Liver (tissue), 9 donors: Measurements from ENCODE around the gene TRPM2. TPM values are rescaled to one million over a fixed set of nuclear protein-coding genes. Genes with fewer than 3 reads are reported as not detected.

Experiments used
- DNase-seq: peaks from one replicate; pipeline ENCODE4 v3.0.0-alpha.2; 2017; ENCODE audit warnings: low spot score
- H3K27ac ChIP-seq, 2 donors: one replicate each; pipeline ENCODE4 v1.7.0; 2013; ENCODE audit warnings: inconsistent platforms in 2 of 2, low read length in 2 of 2, control low read depth in 1 of 2, low read depth in 1 of 2, mild to moderate bottlenecking in 1 of 2
- H3K27me3 ChIP-seq, 4 donors: one replicate each; pipeline versions ENCODE4 v1.6.1 to v1.7.0; 2013; ENCODE audit warnings: low read length in 3 of 4, inconsistent platforms in 1 of 4, mild to moderate bottlenecking in 1 of 4, moderate library complexity in 1 of 4; ENCODE audit not compliant: control insufficient read depth in 4 of 4, insufficient read depth in 4 of 4
- H3K36me3 ChIP-seq, 4 donors: one replicate each; pipeline versions ENCODE4 v1.6.1 to v1.7.0; 2013; ENCODE audit warnings: low read length in 3 of 4, mild to moderate bottlenecking in 3 of 4, low read depth in 1 of 4, moderate library complexity in 1 of 4; ENCODE audit not compliant: control insufficient read depth in 4 of 4, insufficient read depth in 3 of 4
- H3K4me1 ChIP-seq, 4 donors: one replicate each; pipeline versions ENCODE4 v1.6.1 to v1.7.0; 2013; ENCODE audit warnings: low read length in 3 of 4, mild to moderate bottlenecking in 3 of 4, moderate library complexity in 1 of 4; ENCODE audit not compliant: control insufficient read depth in 4 of 4, insufficient read depth in 4 of 4
- H3K4me3 ChIP-seq, 3 donors: one replicate each; pipeline versions ENCODE4 v1.6.1 to v1.7.0; 2013; ENCODE audit warnings: low read length in 3 of 3, control low read depth in 1 of 3, low read depth in 1 of 3, mild to moderate bottlenecking in 1 of 3
- H3K9ac ChIP-seq, 2 donors: one replicate each; pipeline ENCODE4 v1.7.0; 2013; ENCODE audit warnings: low read length in 2 of 2, mild to moderate bottlenecking in 2 of 2, moderate library complexity in 2 of 2, control low read depth in 1 of 2, low read depth in 1 of 2
- H3K9me3 ChIP-seq, 4 donors: one replicate each; pipeline versions ENCODE4 v1.6.1 to v1.7.0; 2013; ENCODE audit warnings: low read length in 3 of 4; ENCODE audit not compliant: control insufficient read depth in 4 of 4
- EGR1 ChIP-seq, 2 donors: IDR thresholded peaks; 2 replicates each; pipeline ENCODE4 v1.6.1; 2016 to 2018; ENCODE audit warnings: antibody characterized with exemption in 2 of 2, low read depth in 2 of 2
- FOXA2 ChIP-seq: IDR thresholded peaks from 2 replicates; pipeline ENCODE4 v1.6.1; 2016; ENCODE audit warnings: antibody characterized with exemption
- GABPA ChIP-seq, 2 donors: IDR thresholded peaks in 1 of 2; conservative IDR thresholded peaks in 1 of 2; 2 replicates each; pipeline ENCODE4 v1.6.1; 2016; ENCODE audit warnings: antibody characterized with exemption in 2 of 2, mild to moderate bottlenecking in 1 of 2, moderate library complexity in 1 of 2
- HNF4A ChIP-seq, 2 donors: conservative IDR thresholded peaks; 2 replicates each; pipeline ENCODE4 v1.6.1; 2016; ENCODE audit warnings: antibody characterized with exemption in 2 of 2, mild to moderate bottlenecking in 2 of 2
- HNF4G ChIP-seq: IDR thresholded peaks from 2 replicates; pipeline ENCODE4 v1.6.1; 2016; ENCODE audit warnings: antibody characterized with exemption
- JUND ChIP-seq, 2 donors: IDR thresholded peaks; 2 replicates each; pipeline ENCODE4 v1.6.1; 2016; ENCODE audit warnings: antibody characterized with exemption in 2 of 2
- NR2F2 ChIP-seq: IDR thresholded peaks from 2 replicates; pipeline ENCODE4 v1.6.1; 2016; ENCODE audit warnings: antibody characterized with exemption
- RAD21 ChIP-seq, 2 donors: IDR thresholded peaks; 2 replicates each; pipeline ENCODE4 v1.6.1; 2016; ENCODE audit warnings: antibody characterized with exemption in 2 of 2, mild to moderate bottlenecking in 2 of 2
- SP1 ChIP-seq: IDR thresholded peaks from 2 replicates; pipeline ENCODE4 v1.6.1; 2018; ENCODE audit warnings: antibody characterized with exemption, mild to moderate bottlenecking
- TAF1 ChIP-seq: conservative IDR thresholded peaks from 2 replicates; pipeline ENCODE4 v1.6.1; 2016; ENCODE audit warnings: antibody characterized with exemption, mild to moderate bottlenecking
- YY1 ChIP-seq: IDR thresholded peaks from 2 replicates; pipeline ENCODE4 v1.6.1; 2016; ENCODE audit warnings: antibody characterized with exemption, mild to moderate bottlenecking
- WGBS: extraction: QIAGEN DNeasy Blood & Tissue Kit; methylation state at CpG from one replicate; pipeline ENCODE4 v1.1.7; 2013; 5-methylcytosine and 5-hydroxymethylcytosine counted together
- polyA plus RNA-seq, 2 donors: library from polyadenylated mRNA; stranded (reverse) in 1 of 2; unstranded in 1 of 2; fragments of 200-250 nt in 1 of 2; fragments of >200 nt in 1 of 2; fragmentation: Nextera tagmentation in 1 of 2; extraction: Ambion mirVana in 1 of 2; gene quantifications; one replicate each; pipeline versions ENCODE4 v1.2.1 to v1.2.3, GENCODE V29; 2013 to 2015
- total RNA-seq, 2 donors: library from RNA; depleted of rRNA; stranded (reverse); fragments of >200 nt; gene quantifications; one replicate each; pipeline ENCODE4 v1.2.3, GENCODE V29; 2014
- TF ChIP-seq, protein P1 (sequence below): IDR thresholded peaks from 2 replicates; pipeline ENCODE4 v1.6.1; 2016; ENCODE audit warnings: antibody characterized with exemption, mild to moderate bottlenecking
- TF ChIP-seq, protein P2 (sequence below): IDR thresholded peaks from 2 replicates; pipeline ENCODE4 v1.6.1; 2016; ENCODE audit warnings: antibody characterized with exemption
- TF ChIP-seq, protein P3 (sequence below): IDR thresholded peaks from 2 replicates; pipeline ENCODE4 v1.6.1; 2016; ENCODE audit warnings: antibody characterized with exemption
- TF ChIP-seq, protein P4 (sequence below): fragments of 150-350 bp; IDR thresholded peaks from 2 replicates; pipeline ENCODE4 v1.5.1; 2017; ENCODE audit warnings: improper control_type of control experiment, low read depth, low read length; ENCODE audit not compliant: missing input control
- donor health status: healthy.
- donor health status: healthy.
- donor health status: healthy.
- donor health status: healthy.
- donor health status: healthy.

The TRPM2 gene
- total and polyA plus RNA-seq, 4 donors = 0.43 to 1.3 (median 0.63) TPM

DNA sequence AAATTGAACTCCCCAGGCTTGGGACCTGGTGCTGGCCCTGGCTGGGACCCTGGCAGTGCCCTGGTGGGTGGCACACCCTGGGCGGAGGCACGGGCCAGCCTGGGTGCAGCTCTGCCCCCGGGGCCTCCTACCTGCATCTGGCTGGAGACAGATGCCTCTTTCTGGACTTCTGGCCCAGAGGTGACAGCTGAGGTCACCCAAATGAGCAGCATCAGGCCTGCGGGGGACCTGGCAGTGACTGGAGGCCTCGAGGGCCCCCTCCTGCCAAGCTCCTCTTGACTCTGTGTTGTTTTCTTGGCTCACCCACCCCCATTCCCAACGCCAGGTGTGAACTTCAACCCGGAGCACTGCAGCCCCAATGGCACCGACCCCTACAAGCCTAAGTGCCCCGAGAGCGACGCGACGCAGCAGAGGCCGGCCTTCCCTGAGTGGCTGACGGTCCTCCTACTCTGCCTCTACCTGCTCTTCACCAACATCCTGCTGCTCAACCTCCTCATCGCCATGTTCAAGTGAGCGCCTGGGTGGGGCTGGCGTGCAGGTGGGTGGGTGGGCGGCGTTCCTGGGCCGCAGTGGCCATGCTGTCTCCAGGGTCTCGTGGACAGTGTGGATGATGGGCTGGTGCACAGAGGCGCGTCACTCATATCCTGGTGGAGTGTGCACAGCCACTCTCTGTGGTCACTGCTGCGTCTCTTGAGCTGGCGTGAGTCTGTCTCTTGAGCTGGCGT, 60.3 kb downstream of the TRPM2 start:
- no peak for TF ChIP-seq GABPA (IDR thresholded peaks at IDR 0.05 in 1 of 2, conservative IDR thresholded peaks at IDR 0.05 in 1 of 2)
- TF ChIP-seq NR2F2 = no peak
- TF ChIP-seq YY1 = no peak
- TF ChIP-seq, protein P1, sequence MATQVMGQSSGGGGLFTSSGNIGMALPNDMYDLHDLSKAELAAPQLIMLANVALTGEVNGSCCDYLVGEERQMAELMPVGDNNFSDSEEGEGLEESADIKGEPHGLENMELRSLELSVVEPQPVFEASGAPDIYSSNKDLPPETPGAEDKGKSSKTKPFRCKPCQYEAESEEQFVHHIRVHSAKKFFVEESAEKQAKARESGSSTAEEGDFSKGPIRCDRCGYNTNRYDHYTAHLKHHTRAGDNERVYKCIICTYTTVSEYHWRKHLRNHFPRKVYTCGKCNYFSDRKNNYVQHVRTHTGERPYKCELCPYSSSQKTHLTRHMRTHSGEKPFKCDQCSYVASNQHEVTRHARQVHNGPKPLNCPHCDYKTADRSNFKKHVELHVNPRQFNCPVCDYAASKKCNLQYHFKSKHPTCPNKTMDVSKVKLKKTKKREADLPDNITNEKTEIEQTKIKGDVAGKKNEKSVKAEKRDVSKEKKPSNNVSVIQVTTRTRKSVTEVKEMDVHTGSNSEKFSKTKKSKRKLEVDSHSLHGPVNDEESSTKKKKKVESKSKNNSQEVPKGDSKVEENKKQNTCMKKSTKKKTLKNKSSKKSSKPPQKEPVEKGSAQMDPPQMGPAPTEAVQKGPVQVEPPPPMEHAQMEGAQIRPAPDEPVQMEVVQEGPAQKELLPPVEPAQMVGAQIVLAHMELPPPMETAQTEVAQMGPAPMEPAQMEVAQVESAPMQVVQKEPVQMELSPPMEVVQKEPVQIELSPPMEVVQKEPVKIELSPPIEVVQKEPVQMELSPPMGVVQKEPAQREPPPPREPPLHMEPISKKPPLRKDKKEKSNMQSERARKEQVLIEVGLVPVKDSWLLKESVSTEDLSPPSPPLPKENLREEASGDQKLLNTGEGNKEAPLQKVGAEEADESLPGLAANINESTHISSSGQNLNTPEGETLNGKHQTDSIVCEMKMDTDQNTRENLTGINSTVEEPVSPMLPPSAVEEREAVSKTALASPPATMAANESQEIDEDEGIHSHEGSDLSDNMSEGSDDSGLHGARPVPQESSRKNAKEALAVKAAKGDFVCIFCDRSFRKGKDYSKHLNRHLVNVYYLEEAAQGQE = no peak
- TF ChIP-seq, protein P2, sequence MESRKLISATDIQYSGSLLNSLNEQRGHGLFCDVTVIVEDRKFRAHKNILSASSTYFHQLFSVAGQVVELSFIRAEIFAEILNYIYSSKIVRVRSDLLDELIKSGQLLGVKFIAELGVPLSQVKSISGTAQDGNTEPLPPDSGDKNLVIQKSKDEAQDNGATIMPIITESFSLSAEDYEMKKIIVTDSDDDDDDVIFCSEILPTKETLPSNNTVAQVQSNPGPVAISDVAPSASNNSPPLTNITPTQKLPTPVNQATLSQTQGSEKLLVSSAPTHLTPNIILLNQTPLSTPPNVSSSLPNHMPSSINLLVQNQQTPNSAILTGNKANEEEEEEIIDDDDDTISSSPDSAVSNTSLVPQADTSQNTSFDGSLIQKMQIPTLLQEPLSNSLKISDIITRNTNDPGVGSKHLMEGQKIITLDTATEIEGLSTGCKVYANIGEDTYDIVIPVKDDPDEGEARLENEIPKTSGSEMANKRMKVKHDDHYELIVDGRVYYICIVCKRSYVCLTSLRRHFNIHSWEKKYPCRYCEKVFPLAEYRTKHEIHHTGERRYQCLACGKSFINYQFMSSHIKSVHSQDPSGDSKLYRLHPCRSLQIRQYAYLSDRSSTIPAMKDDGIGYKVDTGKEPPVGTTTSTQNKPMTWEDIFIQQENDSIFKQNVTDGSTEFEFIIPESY = no peak
- TF ChIP-seq RAD21 (IDR thresholded peaks at IDR 0.05) = no peak
- TF ChIP-seq SP1 = no peak
- TF ChIP-seq TAF1 = no peak
- H3K36me3 ChIP-seq = no peaks in the 10 kb centered on the region
- H3K27me3 ChIP-seq = no peaks in the 10 kb centered on the region
- no peaks in the 10 kb centered on the region for H3K9me3 ChIP-seq
- DNase-seq = no peak
- 94% methylated on average over 27 of the region's 27 CpGs for WGBS
- H3K27ac ChIP-seq = no peak overlapping the region
- no peak overlapping the region for H3K9ac ChIP-seq
- no peaks in the 10 kb centered on the region for H3K4me1 ChIP-seq
- H3K4me3 ChIP-seq = no peak overlapping the region

DNA sequence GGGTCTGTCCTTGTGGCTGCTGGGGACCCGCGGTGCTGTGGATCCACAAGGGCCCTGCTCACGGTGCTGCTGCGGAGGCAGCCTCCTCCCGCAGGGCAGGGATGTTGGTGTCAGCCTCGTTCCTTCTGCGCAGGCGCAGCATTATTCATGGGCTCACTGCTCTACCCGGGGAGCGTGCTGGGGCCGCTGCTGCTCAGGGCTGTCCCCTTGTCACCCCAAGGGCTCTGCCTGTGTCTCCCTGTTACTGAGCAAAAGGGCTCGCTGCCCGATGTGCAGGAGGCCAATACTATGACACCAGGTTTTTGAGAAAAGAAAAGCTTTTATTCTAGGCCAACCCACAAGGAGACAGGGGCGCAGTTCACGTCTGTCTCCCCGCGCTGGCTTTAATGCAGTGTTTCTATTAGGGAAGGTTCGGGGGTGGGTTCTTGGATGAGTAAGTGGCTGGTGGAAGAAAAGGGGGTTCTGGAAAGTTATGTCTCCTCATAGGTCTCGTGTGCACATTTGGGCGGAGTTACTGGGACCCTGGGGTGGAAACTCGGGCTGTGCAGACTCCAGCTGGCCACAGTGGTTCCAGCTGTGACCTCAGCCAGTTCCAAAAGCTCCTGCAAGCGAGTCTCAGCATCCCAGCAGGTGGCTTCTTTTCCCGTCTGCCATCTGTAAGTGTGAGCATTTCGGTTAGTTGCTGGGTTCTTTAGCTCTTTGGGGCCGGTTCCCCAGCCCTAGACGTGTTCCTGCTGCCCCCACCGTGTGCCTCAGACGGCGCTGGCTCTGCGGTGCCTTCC, 61.1 kb downstream of the TRPM2 start:
- no peak for TF ChIP-seq FOXA2
- TF ChIP-seq EGR1 (IDR thresholded peaks at IDR 0.05; ENCODE audit: low read depth in 2 of 2) = no peak
- no peak for TF ChIP-seq HNF4G
- TF ChIP-seq RAD21 (IDR thresholded peaks at IDR 0.05) = no peak
- TF ChIP-seq JUND (IDR thresholded peaks at IDR 0.05) = no peak
- TF ChIP-seq YY1 = no peak
- TF ChIP-seq, protein P3, sequence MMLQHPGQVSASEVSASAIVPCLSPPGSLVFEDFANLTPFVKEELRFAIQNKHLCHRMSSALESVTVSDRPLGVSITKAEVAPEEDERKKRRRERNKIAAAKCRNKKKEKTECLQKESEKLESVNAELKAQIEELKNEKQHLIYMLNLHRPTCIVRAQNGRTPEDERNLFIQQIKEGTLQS = no peak
- TF ChIP-seq, protein P4, sequence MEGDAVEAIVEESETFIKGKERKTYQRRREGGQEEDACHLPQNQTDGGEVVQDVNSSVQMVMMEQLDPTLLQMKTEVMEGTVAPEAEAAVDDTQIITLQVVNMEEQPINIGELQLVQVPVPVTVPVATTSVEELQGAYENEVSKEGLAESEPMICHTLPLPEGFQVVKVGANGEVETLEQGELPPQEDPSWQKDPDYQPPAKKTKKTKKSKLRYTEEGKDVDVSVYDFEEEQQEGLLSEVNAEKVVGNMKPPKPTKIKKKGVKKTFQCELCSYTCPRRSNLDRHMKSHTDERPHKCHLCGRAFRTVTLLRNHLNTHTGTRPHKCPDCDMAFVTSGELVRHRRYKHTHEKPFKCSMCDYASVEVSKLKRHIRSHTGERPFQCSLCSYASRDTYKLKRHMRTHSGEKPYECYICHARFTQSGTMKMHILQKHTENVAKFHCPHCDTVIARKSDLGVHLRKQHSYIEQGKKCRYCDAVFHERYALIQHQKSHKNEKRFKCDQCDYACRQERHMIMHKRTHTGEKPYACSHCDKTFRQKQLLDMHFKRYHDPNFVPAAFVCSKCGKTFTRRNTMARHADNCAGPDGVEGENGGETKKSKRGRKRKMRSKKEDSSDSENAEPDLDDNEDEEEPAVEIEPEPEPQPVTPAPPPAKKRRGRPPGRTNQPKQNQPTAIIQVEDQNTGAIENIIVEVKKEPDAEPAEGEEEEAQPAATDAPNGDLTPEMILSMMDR = no peak
- TF ChIP-seq NR2F2 = no peak
- TF ChIP-seq HNF4A (conservative IDR thresholded peaks at IDR 0.05) = no peak
- no peak for TF ChIP-seq TAF1
- Histone ChIP-seq H3K4me3 (no peak overlapping the region), H3K4me1 (no peaks in the 10 kb centered on the region), H3K9me3 (no peaks in the 10 kb centered on the region), H3K27me3 (no peaks in the 10 kb centered on the region), H3K9ac (no peak overlapping the region), H3K27ac (no peak overlapping the region), H3K36me3 (no peaks in the 10 kb centered on the region)
- DNase-seq = no peak
- WGBS = 90% methylated on average over 30 of the region's 30 CpGs
